Muscle layer of duodenum (tissue), 2 donors: ENCODE data around the gene CLDN3.

Experiments used
- H3K27ac ChIP-seq: one replicate; pipeline ENCODE4 v1.7.0; 2013; ENCODE audit warnings: mild to moderate bottlenecking, low read length
- H3K27me3 ChIP-seq: one replicate; pipeline ENCODE4 v1.7.0; 2013; ENCODE audit warnings: low read depth, mild to moderate bottlenecking, control low read depth, low read length
- H3K36me3 ChIP-seq, 2 donors: one replicate each; pipeline ENCODE4 v1.7.0; 2013; ENCODE audit warnings: low read length in 2 of 2, control low read depth in 1 of 2, mild to moderate bottlenecking in 1 of 2; ENCODE audit not compliant: insufficient read depth in 2 of 2, control insufficient read depth in 1 of 2
- H3K4me1 ChIP-seq, 2 donors: one replicate each; pipeline ENCODE4 v1.7.0; 2013; ENCODE audit warnings: low read length in 2 of 2, mild to moderate bottlenecking in 2 of 2, control low read depth in 1 of 2, moderate library complexity in 1 of 2; ENCODE audit not compliant: insufficient read depth in 2 of 2, control insufficient read depth in 1 of 2
- H3K4me3 ChIP-seq, 2 donors: one replicate each; pipeline ENCODE4 v1.7.0; 2013; ENCODE audit warnings: low read length in 2 of 2, low read depth in 1 of 2, mild to moderate bottlenecking in 1 of 2
- H3K9me3 ChIP-seq, 2 donors: one replicate each; pipeline ENCODE4 v1.7.0; 2013; ENCODE audit warnings: low read length in 2 of 2, control low read depth in 1 of 2, mild to moderate bottlenecking in 1 of 2; ENCODE audit not compliant: control insufficient read depth in 1 of 2
- donor health status: healthy.

Gene CLDN3

DNA sequence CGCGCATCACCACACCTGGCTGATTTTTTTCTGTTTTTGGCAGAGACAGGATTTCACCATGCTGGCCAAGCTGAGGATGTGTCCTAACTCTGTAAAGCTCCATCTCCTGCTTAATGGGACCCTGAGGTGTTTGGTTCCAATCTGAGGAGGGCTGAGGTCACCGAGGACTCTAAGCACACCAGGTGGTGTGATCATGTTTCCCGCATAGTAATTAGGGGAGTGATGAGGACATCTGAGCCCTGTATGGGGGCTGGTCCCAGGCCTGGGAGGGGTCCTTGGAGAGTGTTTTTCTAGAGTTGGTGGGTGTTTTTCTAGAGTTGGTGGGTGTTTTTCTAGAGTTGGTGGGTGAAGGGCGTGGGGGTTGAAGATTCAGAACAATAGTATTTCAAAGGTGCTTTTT is 28.5 kb downstream of the CLDN3 start:
- Histone ChIP-seq H3K27me3 (no peaks in the 10 kb centered on the region), H3K9me3 (no peaks in the 10 kb centered on the region), H3K27ac (no peak overlapping the region), H3K4me3 (no peak overlapping the region), H3K36me3 (peaks cover 0 to 4% of the 10 kb centered on the region in 2 donors), H3K4me1 (peaks cover 4 to 23% of the 10 kb centered on the region in 2 donors)

GRCh38 chr7:73740771-73741170 is 29.3 kb downstream of the CLDN3 start:
- H3K36me3 ChIP-seq: peaks cover 0 to 4% of the 10 kb centered on the region in 2 donors
- H3K27me3 ChIP-seq: no peaks in the 10 kb centered on the region
- no peak overlapping the region for H3K27ac ChIP-seq
- no peaks in the 10 kb centered on the region for H3K9me3 ChIP-seq
- peaks cover 4 to 20% of the 10 kb centered on the region in 2 donors for H3K4me1 ChIP-seq
- no peak overlapping the region for H3K4me3 ChIP-seq

GRCh38 chr7:73740212-73740611 is 29.9 kb downstream of the CLDN3 start:
- Histone ChIP-seq H3K4me3 (no peak overlapping the region), H3K4me1 (peaks cover 4 to 20% of the 10 kb centered on the region in 2 donors), H3K27ac (no peak overlapping the region), H3K9me3 (no peaks in the 10 kb centered on the region), H3K27me3 (no peaks in the 10 kb centered on the region), H3K36me3 (peaks cover 0 to 4% of the 10 kb centered on the region in 2 donors)

- Histone ChIP-seq H3K4me1 (peaks cover 4 to 20% of the 10 kb centered on the region in 2 donors), H3K27ac (peak overlapping the region; percentile 90), H3K4me3 (peak overlapping the region; percentile 67 to 89)
These were observed 30.7 kb downstream of the CLDN3 start for GRCh38 chr7:73739387-73739767.

DNA sequence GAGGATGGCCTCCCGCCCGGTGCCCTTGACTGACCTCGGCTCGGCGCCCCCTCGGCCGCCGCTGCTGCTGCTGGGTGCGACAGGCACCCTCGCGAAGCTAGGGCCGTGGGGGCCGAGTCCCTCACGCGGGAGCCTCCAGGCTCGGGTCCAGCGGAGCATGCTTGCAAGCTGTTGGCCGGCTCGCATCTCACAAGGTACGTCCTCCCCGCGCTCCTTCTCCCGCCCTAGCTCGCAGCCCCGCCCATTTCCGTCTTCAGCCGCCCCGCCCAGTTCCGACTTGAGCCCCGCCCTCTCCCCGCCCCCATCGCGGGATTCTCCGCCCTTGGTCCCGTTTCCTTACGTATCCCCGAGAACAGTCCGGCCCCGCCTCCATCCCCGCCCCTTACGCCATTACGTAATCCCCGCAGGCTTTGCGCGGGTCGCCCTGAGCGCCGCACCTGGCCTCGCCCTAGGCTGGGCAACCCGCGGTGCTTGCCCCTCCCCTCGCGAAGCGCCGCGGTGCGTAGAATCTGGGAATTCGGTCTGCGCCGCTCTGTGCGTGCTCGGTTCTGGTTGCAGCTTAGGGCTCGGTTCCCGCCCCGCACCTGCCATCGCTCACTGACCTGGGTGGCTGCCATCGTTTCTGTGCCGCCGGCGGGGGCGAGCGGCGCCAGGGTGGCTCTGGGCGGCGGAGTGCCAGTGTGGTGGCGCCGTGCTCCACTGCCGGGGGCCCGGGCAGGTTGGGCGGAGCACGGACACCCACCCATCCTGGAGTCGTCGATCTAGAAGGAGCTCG is 31.3 kb downstream of the CLDN3 start, which contains the start of gene ABHD11:
Gene ABHD11 (minus strand): TSS at position 191 of the 775 bp plus-strand sequence. CDS start 32 bp downstream, at position 159.
- peaks cover 0 to 4% of the 10 kb centered on the region in 2 donors for H3K36me3 ChIP-seq
- peak within 1 kb of the TSS; percentile 67 to 89 for H3K4me3 ChIP-seq
- H3K9me3 ChIP-seq: no peaks in the 10 kb centered on the region
- peaks cover 4 to 20% of the 10 kb centered on the region in 2 donors for H3K4me1 ChIP-seq
- peak within 1 kb of the TSS; percentile 90 for H3K27ac ChIP-seq
- H3K27me3 ChIP-seq: no peaks in the 10 kb centered on the region

More at GRCh38 chr7:73739387-73739767, 30.7 kb downstream of the CLDN3 start:
- Histone ChIP-seq H3K9me3 (no peaks in the 10 kb centered on the region), H3K27me3 (no peaks in the 10 kb centered on the region), H3K36me3 (peaks cover 0 to 4% of the 10 kb centered on the region in 2 donors)

DNA sequence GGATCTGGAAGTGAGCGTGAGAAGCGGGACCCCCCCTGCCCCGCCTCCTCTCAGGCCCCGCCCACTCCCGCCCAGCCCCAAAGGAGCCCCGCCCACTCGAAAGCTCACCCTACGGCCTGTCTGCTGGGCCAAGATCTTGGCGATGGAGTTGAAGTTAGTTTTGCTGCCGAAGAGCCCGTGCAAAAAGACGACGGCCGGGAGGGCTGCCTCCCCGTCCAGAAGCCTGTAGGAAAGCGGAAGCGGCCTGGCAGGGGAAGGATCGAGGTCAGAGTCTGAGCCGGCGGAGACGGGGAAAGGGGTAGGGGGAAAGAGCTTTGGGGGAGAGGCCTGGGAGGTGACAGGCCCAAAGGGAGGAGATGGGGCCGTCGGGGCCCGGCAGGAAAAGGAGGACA is 31.9 kb downstream of the CLDN3 start:
- H3K4me1 ChIP-seq: peaks cover 4 to 20% of the 10 kb centered on the region in 2 donors
- H3K27me3 ChIP-seq: no peaks in the 10 kb centered on the region
- peaks cover 0 to 4% of the 10 kb centered on the region in 2 donors for H3K36me3 ChIP-seq
- H3K9me3 ChIP-seq: no peaks in the 10 kb centered on the region
- H3K4me3 ChIP-seq: peak overlapping the region; percentile 67 to 89
- H3K27ac ChIP-seq: peak overlapping the region; percentile 67

DNA sequence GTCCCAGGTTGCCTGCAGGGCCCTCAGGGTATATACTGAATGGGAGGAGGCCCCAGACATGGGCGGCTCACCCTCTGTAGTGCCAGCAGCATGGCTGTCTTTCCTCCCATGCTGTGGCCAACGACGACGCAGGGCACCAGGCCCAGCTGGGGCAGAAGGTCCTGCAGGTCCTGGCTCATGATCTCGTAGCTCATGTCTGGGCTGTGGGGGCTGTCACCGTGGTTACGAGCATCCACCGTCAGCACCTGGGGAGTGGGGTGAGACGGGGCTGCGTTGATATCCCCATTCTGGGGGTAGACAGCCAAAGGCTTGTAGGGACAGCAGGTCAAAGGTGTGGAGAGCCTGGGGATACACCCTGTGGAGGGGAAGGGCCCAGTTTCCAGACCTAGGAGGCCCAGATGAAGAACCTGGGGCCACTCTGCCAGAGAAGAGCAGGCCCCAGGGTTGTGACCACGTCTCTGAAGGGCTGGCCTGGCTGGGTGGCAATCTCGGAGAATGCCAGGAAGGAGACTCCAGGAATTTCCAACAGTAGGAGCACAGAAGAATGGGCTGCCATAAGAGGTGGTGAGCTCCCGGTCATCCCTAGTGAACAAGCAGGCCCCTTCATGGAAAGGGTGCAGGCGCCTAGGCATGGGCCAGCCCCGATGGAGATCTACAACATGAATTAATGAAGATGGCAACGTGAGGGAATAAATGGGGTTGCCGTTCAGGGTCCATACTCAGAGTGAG is 32.4 kb downstream of the CLDN3 start:
- H3K27ac ChIP-seq: no peak overlapping the region

GRCh38 chr7:73736885-73737284 is 33.2 kb downstream of the CLDN3 start:
- Histone ChIP-seq H3K36me3 (peaks cover 0 to 4% of the 10 kb centered on the region in 2 donors), H3K4me3 (no peak overlapping the region), H3K27ac (no peak overlapping the region), H3K27me3 (no peaks in the 10 kb centered on the region), H3K4me1 (peaks cover 4 to 15% of the 10 kb centered on the region in 2 donors), H3K9me3 (no peaks in the 10 kb centered on the region)

More for the DNA sequence above, 32.4 kb downstream of the CLDN3 start:
- Histone ChIP-seq H3K4me3 (peak overlapping the region; percentile 67 to 89), H3K36me3 (peaks cover 0 to 4% of the 10 kb centered on the region in 2 donors), H3K4me1 (peaks cover 4 to 17% of the 10 kb centered on the region in 2 donors), H3K9me3 (no peaks in the 10 kb centered on the region), H3K27me3 (no peaks in the 10 kb centered on the region)

DNA sequence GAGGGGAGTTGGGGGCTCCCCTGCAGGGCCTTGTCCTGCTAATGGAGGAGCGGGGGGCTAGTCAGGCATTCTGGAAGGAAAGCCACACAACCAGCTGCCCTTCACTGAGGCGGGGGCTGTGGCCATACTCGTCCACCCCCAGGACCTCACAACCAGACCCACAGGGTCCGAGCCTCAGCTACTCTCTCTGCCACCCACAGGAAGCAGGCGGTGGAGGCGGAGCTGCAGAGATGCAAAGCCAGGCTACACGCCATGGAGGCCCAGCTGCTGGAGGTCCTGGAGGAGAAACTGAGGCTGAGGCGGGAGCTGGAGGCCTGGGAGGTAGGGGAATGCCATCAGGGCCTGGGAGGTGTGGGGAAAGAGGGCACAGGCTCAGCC is 34.6 kb downstream of the CLDN3 start:
- Histone ChIP-seq H3K27me3 (no peaks in the 10 kb centered on the region), H3K36me3 (peaks cover 0 to 4% of the 10 kb centered on the region in 2 donors), H3K9me3 (no peaks in the 10 kb centered on the region), H3K4me1 (peaks cover 4 to 15% of the 10 kb centered on the region in 2 donors), H3K27ac (peak overlapping the region; percentile 77), H3K4me3 (no peak overlapping the region)

DNA sequence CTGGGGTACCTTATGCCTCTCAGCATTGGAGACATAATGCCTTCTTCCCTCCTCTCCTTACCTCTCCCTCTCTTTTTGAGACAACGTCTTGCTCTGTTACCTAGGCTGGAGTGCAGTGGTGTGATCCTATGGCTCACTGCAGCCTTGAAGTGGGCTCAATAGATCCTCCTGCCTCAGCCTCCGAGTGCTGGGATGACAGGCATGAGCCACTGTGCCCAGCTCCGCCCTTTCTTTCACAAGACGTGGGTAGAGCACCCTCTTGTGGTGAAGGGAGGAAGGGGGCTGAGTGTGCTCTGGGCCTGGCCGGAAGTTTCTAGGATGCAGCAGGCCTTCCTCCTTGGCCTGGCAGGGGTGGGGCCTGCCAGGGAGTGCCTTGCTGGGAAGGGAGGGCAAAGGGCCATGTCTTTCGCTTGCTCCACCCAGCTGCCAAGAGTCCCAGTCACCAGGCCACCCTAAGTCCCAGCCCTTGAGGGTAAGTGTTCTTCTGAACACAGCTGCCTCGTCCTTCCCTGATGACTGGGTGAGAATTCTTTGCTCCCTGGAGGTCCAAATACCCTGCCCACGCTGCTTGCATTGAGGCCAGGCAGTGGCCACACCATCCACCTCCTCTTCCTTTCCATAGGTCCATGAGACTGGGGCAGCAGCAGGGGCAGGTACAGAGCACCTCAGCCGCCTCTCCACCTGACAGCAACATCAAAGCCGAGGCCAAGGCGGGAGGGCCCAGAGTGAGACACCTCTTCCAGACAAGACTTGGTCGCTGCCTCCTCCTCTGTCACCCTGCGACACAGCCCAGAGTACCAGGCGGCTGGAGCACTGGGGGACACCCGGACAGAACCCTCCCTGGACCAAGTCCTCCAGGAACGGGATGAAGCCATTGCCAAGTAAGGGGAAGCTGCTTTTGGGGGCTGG is 35.2 kb downstream of the CLDN3 start:
- Histone ChIP-seq H3K27me3 (no peaks in the 10 kb centered on the region), H3K4me3 (no peak overlapping the region), H3K27ac (peak overlapping the region; percentile 77), H3K4me1 (peaks cover 4 to 15% of the 10 kb centered on the region in 2 donors), H3K9me3 (no peaks in the 10 kb centered on the region), H3K36me3 (peaks cover 0 to 4% of the 10 kb centered on the region in 2 donors)
